Neural progenitor cell (in vitro differentiated cells): ENCODE results near the gene IARS2. TPM values are rescaled to one million over a fixed set of nuclear protein-coding genes. Genes with fewer than 3 reads are reported as not detected.
"Not testable (repeated sequence)": the region's sequence is repeated elsewhere in the genome, so short reads cannot be mapped to it uniquely, and the experiment has no call there.

Source experiments
- DNase-seq: peaks from one replicate; pipeline ENCODE4 v3.0.0-alpha.2; 2016; ENCODE audit warnings: low spot score
- H2AFZ ChIP-seq: fragments of 200-600 bp; sonication (generic); replicated peaks from 2 replicates; pipeline ENCODE4 v1.6.1; 2016; ENCODE audit warnings: antibody characterized with exemption
- H3F3A ChIP-seq: fragments of 200-600 bp; sonication (generic); 2 replicates; pipeline ENCODE4 v1.6.1; 2016; ENCODE audit warnings: antibody characterized with exemption, low read depth
- H3K27ac ChIP-seq: fragments of 200-600 bp; sonication (generic); 2 replicates; pipeline ENCODE4 v1.5.1; 2016; ENCODE audit warnings: mild to moderate bottlenecking
- H3K27me3 ChIP-seq: fragments of 200-600 bp; sonication (generic); 2 replicates; pipeline ENCODE4 v1.6.1; 2016; ENCODE audit warnings: mild to moderate bottlenecking, moderate library complexity
- H3K36me3 ChIP-seq: fragments of 200-600 bp; sonication (generic); 2 replicates; pipeline ENCODE4 v1.5.1; 2016
- H3K4me1 ChIP-seq: fragments of 200-600 bp; sonication (generic); 2 replicates; pipeline ENCODE4 v1.6.1; 2016; ENCODE audit warnings: mixed run types
- H3K4me2 ChIP-seq: fragments of 200-600 bp; sonication (generic); 2 replicates; pipeline ENCODE4 v1.6.1; 2016
- H3K4me3 ChIP-seq: fragments of 200-600 bp; sonication (generic); 2 replicates; pipeline ENCODE4 v1.5.1; 2016
- H3K79me2 ChIP-seq: fragments of 200-600 bp; sonication (generic); 2 replicates; pipeline ENCODE4 v1.6.1; 2016; ENCODE audit warnings: low read depth
- H3K9ac ChIP-seq: fragments of 200-600 bp; sonication (generic); 2 replicates; pipeline ENCODE4 v1.6.1; 2016
- H3K9me3 ChIP-seq: fragments of 200-600 bp; sonication (generic); 2 replicates; pipeline ENCODE4 v1.5.1; 2016; ENCODE audit warnings: low read depth
- H4K20me1 ChIP-seq: fragments of 200-600 bp; sonication (generic); 2 replicates; pipeline ENCODE4 v1.6.1; 2016; ENCODE audit warnings: low read depth
- H3K27ac Mint-ChIP-seq: 3 replicates; pipeline ENCODE4 v1.8.0; 2021; ENCODE audit warnings: mixed read lengths
- H3K27me3 Mint-ChIP-seq: 2 replicates; pipeline ENCODE4 v1.8.0; 2022; ENCODE audit warnings: low read depth, mild to moderate bottlenecking, inconsistent platforms, moderate library complexity, mixed read lengths; ENCODE audit not compliant: insufficient read depth
- H3K36me3 Mint-ChIP-seq: 3 replicates; pipeline ENCODE4 v1.8.0; 2021; ENCODE audit warnings: mixed read lengths
- H3K4me1 Mint-ChIP-seq: 3 replicates; pipeline ENCODE4 v1.8.0; 2021; ENCODE audit warnings: mixed read lengths
- H3K4me3 Mint-ChIP-seq: 3 replicates; pipeline ENCODE4 v1.8.0; 2021; ENCODE audit warnings: mild to moderate bottlenecking, moderate library complexity, mixed read lengths
- H3K9me3 Mint-ChIP-seq: 3 replicates; pipeline ENCODE4 v1.8.0; 2020; ENCODE audit warnings: mixed read lengths
- CTCF ChIP-seq: fragments of 200-600 bp; sonication (generic); IDR thresholded peaks from 2 replicates; pipeline ENCODE4 v1.5.1; 2017; ENCODE audit warnings: antibody characterized with exemption, mild to moderate bottlenecking
- EZH2 ChIP-seq: fragments of 200-600 bp; sonication (generic); IDR thresholded peaks from 2 replicates; pipeline ENCODE4 v1.6.1; 2017; ENCODE audit warnings: antibody characterized with exemption, mild to moderate bottlenecking, moderate library complexity
- EZH2phosphoT487 ChIP-seq: fragments of 200-600 bp; sonication (generic); IDR thresholded peaks from 2 replicates; pipeline ENCODE4 v1.6.1; 2017; ENCODE audit warnings: antibody characterized with exemption
- total RNA-seq: library from RNA; depleted of rRNA; stranded (reverse); fragments of >200 nt; gene quantifications from 2 replicates; pipeline ENCODE4 v1.2.3, GENCODE V29; 2015; ENCODE audit warnings: low replicate concordance

IARS2 gene
- total RNA-seq, 1 donor from 2014 or later = 100 TPM

- peak overlapping the region; percentile 55 for H3K4me3 Mint-ChIP-seq
- no peaks in the 10 kb centered on the region for H3K9me3 ChIP-seq
- H3K79me2 ChIP-seq = peaks cover 38% of the 10 kb centered on the region
- peaks cover 14% of the 10 kb centered on the region for H3K4me1 ChIP-seq
- H3F3A ChIP-seq = peaks cover 8% of the 10 kb centered on the region
- H2AFZ ChIP-seq = no peak overlapping the region
- no peak overlapping the region for H3K4me2 ChIP-seq
- no peak overlapping the region for H3K4me3 ChIP-seq
- H3K27me3 ChIP-seq = no peaks in the 10 kb centered on the region
- peaks cover 11% of the 10 kb centered on the region for H3K36me3 Mint-ChIP-seq
- no peak overlapping the region for H3K27ac ChIP-seq
- H3K36me3 ChIP-seq = peaks cover 7% of the 10 kb centered on the region
- no peak overlapping the region for H3K9ac ChIP-seq
- no peak overlapping the region for H3K27ac Mint-ChIP-seq
- no peaks in the 10 kb centered on the region for H3K27me3 Mint-ChIP-seq
- peaks cover 13% of the 10 kb centered on the region for H3K4me1 Mint-ChIP-seq
- no peaks in the 10 kb centered on the region for H4K20me1 ChIP-seq
- no peaks in the 10 kb centered on the region for H3K9me3 Mint-ChIP-seq
- TF ChIP-seq CTCF (no peak), EZH2phosphoT487 (no peak), EZH2 (no peak)
- no peak for DNase-seq
Observed at GRCh38 chr1:220092694-220093093, 1.2 kb upstream of the IARS2 start.

GRCh38 chr1:220093361-220094015, 444 bp upstream of the IARS2 start:
- H3K27ac ChIP-seq = no peak overlapping the region
- H3K9me3 ChIP-seq = no peaks in the 10 kb centered on the region
- no peak for DNase-seq
- Mint-ChIP-seq H3K4me1 (peaks cover 13% of the 10 kb centered on the region), H3K9me3 (no peaks in the 10 kb centered on the region), H3K27me3 (no peaks in the 10 kb centered on the region), H3K27ac (no peak overlapping the region), H3K4me3 (peak overlapping the region; percentile 69), H3K36me3 (peaks cover 15% of the 10 kb centered on the region)
- peak overlapping the region; percentile 61 for H2AFZ ChIP-seq
- H3K9ac ChIP-seq = no peak overlapping the region
- no peaks in the 10 kb centered on the region for H3K27me3 ChIP-seq
- H4K20me1 ChIP-seq = no peaks in the 10 kb centered on the region
- peaks cover 7% of the 10 kb centered on the region for H3K36me3 ChIP-seq
- H3F3A ChIP-seq = peaks cover 8% of the 10 kb centered on the region
- H3K79me2 ChIP-seq = peaks cover 30% of the 10 kb centered on the region
- TF ChIP-seq EZH2phosphoT487 (no peak), EZH2 (no peak), CTCF (no peak)
- H3K4me2 ChIP-seq = no peak overlapping the region
- peaks cover 14% of the 10 kb centered on the region for H3K4me1 ChIP-seq
- H3K4me3 ChIP-seq = peak overlapping the region; percentile 71

GRCh38 chr1:220099826-220100225, 5.9 kb downstream of the IARS2 start:
- H3K27me3 ChIP-seq = no peaks in the 10 kb centered on the region
- DNase-seq = no peak
- Mint-ChIP-seq H3K4me3 (no peak overlapping the region), H3K4me1 (peaks cover 8% of the 10 kb centered on the region), H3K9me3 (no peaks in the 10 kb centered on the region), H3K27ac (no peak overlapping the region), H3K27me3 (no peaks in the 10 kb centered on the region), H3K36me3 (peaks cover 20% of the 10 kb centered on the region)
- H4K20me1 ChIP-seq = no peaks in the 10 kb centered on the region
- TF ChIP-seq EZH2phosphoT487 (no peak), CTCF (no peak), EZH2 (no peak)
- H3K9me3 ChIP-seq = no peaks in the 10 kb centered on the region
- H3K4me3 ChIP-seq = no peak overlapping the region
- no peak overlapping the region for H3K9ac ChIP-seq
- H3F3A ChIP-seq = no peaks in the 10 kb centered on the region
- H3K4me2 ChIP-seq = no peak overlapping the region
- H3K36me3 ChIP-seq = peaks cover 35% of the 10 kb centered on the region
- H2AFZ ChIP-seq = no peak overlapping the region
- peaks cover 19% of the 10 kb centered on the region for H3K79me2 ChIP-seq
- H3K27ac ChIP-seq = no peak overlapping the region
- peaks cover 14% of the 10 kb centered on the region for H3K4me1 ChIP-seq

- not testable (repeated sequence) for H3K4me3 ChIP-seq, H3K9me3 Mint-ChIP-seq, DNase-seq, H4K20me1 ChIP-seq, H3K4me1 Mint-ChIP-seq, H3K27me3 ChIP-seq, H3K79me2 ChIP-seq, H3K27me3 Mint-ChIP-seq, H3K4me3 Mint-ChIP-seq, H3K9me3 ChIP-seq, H3K9ac ChIP-seq, H3K27ac ChIP-seq, H3K4me1 ChIP-seq, H3K4me2 ChIP-seq, H3F3A ChIP-seq, H3K27ac Mint-ChIP-seq, H2AFZ ChIP-seq
- H3K36me3 Mint-ChIP-seq = peaks cover 25% of the 10 kb centered on the region
- peaks cover 28% of the 10 kb centered on the region for H3K36me3 ChIP-seq
Observed at GRCh38 chr1:220110473-220110872, 16.5 kb downstream of the IARS2 start.

- H3K36me3 Mint-ChIP-seq = peaks cover 19% of the 10 kb centered on the region
- not testable (repeated sequence) for H4K20me1 ChIP-seq, H3K27me3 Mint-ChIP-seq, H3K9ac ChIP-seq, H3K4me1 ChIP-seq, H3K4me2 ChIP-seq, H2AFZ ChIP-seq, H3K27ac Mint-ChIP-seq, H3K4me3 ChIP-seq, H3K27ac ChIP-seq, DNase-seq, H3F3A ChIP-seq, H3K4me1 Mint-ChIP-seq, H3K9me3 Mint-ChIP-seq, H3K79me2 ChIP-seq, H3K4me3 Mint-ChIP-seq, H3K9me3 ChIP-seq, H3K27me3 ChIP-seq
- H3K36me3 ChIP-seq = peaks cover 13% of the 10 kb centered on the region
Observed at GRCh38 chr1:220112600-220112999, 18.7 kb downstream of the IARS2 start.
